K562 (cell line): Measurements from ENCODE around the gene SRGAP2C. TPM values are rescaled to one million over a fixed set of nuclear protein-coding genes. Genes with fewer than 3 reads are reported as not detected.

Experiments used
- ATAC-seq: fragments of 200-7000 bp; cut with Tn5 transposase; 3 replicates; pipeline ENCODE4 v1.9.1; 2020; ENCODE audit warnings: moderate library complexity
- BruUV-seq: library from RNA; stranded (reverse); fragments of 400-500 nt; replicated peaks from 2 replicates; lab custom pipeline; 2021; lab: Mats Ljungman, UMichigan
- CTCF ChIA-PET: fragments of 300-600 bp; formaldehyde crosslinking; extraction: SDS; loops from one replicate; lab custom pipeline; 2021; ENCODE audit warnings: low intra/inter-chr PET ratio; lab: Yijun Ruan, JAX
- POLR2A ChIA-PET: fragments of 300-600, 350-650 bp; sonication (Branson Sonifier 250); formaldehyde crosslinking; extraction: SDS; loops from one replicate; lab custom pipeline; 2021; ENCODE audit warnings: antibody characterized with exemption, inconsistent platforms; lab: Yijun Ruan, JAX
- DNase-seq, 4 experiments: peaks; one replicate each; pipeline versions ENCODE4 v3.0.0 to v3.0.0-alpha.2; 2011 to 2018; ENCODE audit warnings: low spot score in 3 of 4, mixed read lengths in 3 of 4; ENCODE audit errors: extremely low read depth in 1 of 4
- FAIRE-seq: peaks from 2 replicates; lab custom pipeline; 2011; peaks lifted over from hg19 to GRCh38; lab: Jason Lieb, UNC
- H2AFZ ChIP-seq: 2 replicates; pipeline ENCODE4 v1.6.0; 2011; ENCODE audit warnings: low read depth, low read length, control low read depth, inconsistent platforms
- H3K27ac ChIP-seq: fragments of 200-600 bp; 3 replicates; pipeline ENCODE4 v1.8.0; 2011; ENCODE audit warnings: low read depth, mild to moderate bottlenecking, control low read depth, inconsistent platforms, low read length, moderate library complexity, mixed read lengths; ENCODE audit errors: extremely low read depth
- H3K27me3 ChIP-seq, 2 experiments: fragments of 300-600 bp in 1 of 2; 2 replicates in 1 of 2; 3 replicates in 1 of 2; pipeline versions ENCODE4 v1.6.0 to v1.8.0; 2011; ENCODE audit warnings: inconsistent platforms in 2 of 2, low read length in 2 of 2, mild to moderate bottlenecking in 1 of 2, mixed read lengths in 1 of 2, moderate library complexity in 1 of 2; ENCODE audit not compliant: control insufficient read depth in 2 of 2, insufficient read depth in 2 of 2
- H3K36me3 ChIP-seq: fragments of 300-600 bp; 3 replicates; pipeline ENCODE4 v1.8.0; 2011; ENCODE audit warnings: mild to moderate bottlenecking, low read length, inconsistent platforms; ENCODE audit not compliant: control insufficient read depth, insufficient read depth
- H3K4me1 ChIP-seq, 2 experiments: fragments of 200-600 bp in 1 of 2; replicated peaks in 1 of 2; 2 replicates in 1 of 2; 3 replicates in 1 of 2; pipeline versions ENCODE4 v1.5.1 to v1.8.0; 2011; ENCODE audit warnings: inconsistent platforms in 2 of 2, low read length in 2 of 2, mild to moderate bottlenecking in 1 of 2, mixed read lengths in 1 of 2, moderate library complexity in 1 of 2; ENCODE audit not compliant: control insufficient read depth in 2 of 2, insufficient read depth in 2 of 2
- H3K4me2 ChIP-seq: 2 replicates; pipeline ENCODE4 v1.6.1; 2011; ENCODE audit warnings: low read length, control low read depth, inconsistent platforms, mixed read lengths; ENCODE audit not compliant: insufficient read depth
- H3K4me3 ChIP-seq: fragments of 200-600 bp; sonication (generic), shearing (Covaris generic); 2 replicates; pipeline ENCODE4 v1.5.1; 2016; ENCODE audit warnings: control low read depth, inconsistent platforms
- H3K79me2 ChIP-seq: fragments of 200-600 bp; 3 replicates; pipeline ENCODE4 v1.8.0; 2011; ENCODE audit warnings: low read length, inconsistent platforms; ENCODE audit not compliant: control insufficient read depth, insufficient read depth
- H3K9ac ChIP-seq, 2 experiments: 2 replicates each; pipeline versions ENCODE4 v1.6.0 to v1.6.1; 2011; ENCODE audit warnings: low read depth in 2 of 2, low read length in 2 of 2, control low read depth in 1 of 2, inconsistent platforms in 1 of 2, mild to moderate bottlenecking in 1 of 2, mixed read lengths in 1 of 2; ENCODE audit not compliant: insufficient read depth in 1 of 2
- H3K9me1 ChIP-seq: one replicate; pipeline ENCODE4 v1.6.0; 2011; ENCODE audit warnings: inconsistent platforms, mild to moderate bottlenecking, low read length, moderate library complexity; ENCODE audit not compliant: control insufficient read depth, insufficient read depth
- H3K9me3 ChIP-seq: replicated peaks from 2 replicates; pipeline ENCODE4 v1.5.1; 2011; ENCODE audit warnings: low read depth, low read length, inconsistent platforms; ENCODE audit not compliant: control insufficient read depth, insufficient read depth
- H4K20me1 ChIP-seq: replicated peaks from 2 replicates; pipeline ENCODE4 v1.6.1; 2011; ENCODE audit warnings: low read length, inconsistent platforms, mixed read lengths; ENCODE audit not compliant: control insufficient read depth, insufficient read depth
- CC2D1A ChIP-seq: fragments of 450-650 bp; IDR thresholded peaks from 2 replicates; pipeline ENCODE4 v1.6.1; 2017; ENCODE audit warnings: mild to moderate bottlenecking
- KDM1A ChIP-seq, 2 experiments: fragments of 450-650 bp; IDR thresholded peaks; 2 replicates each; pipeline ENCODE4 v1.6.1; 2016; ENCODE audit warnings: mild to moderate bottlenecking in 2 of 2
- MBD2 ChIP-seq: sonication (generic); IDR thresholded peaks from 2 replicates; pipeline ENCODE4 v1.6.1; 2016; ENCODE audit warnings: low read depth, borderline replicate concordance
- MEF2A ChIP-seq: IDR thresholded peaks from 2 replicates; pipeline ENCODE4 v1.6.1; 2011; ENCODE audit warnings: low read depth, mild to moderate bottlenecking, low read length, moderate library complexity; ENCODE audit not compliant: control insufficient read depth
- NBN ChIP-seq: fragments of 450-650 bp; IDR thresholded peaks from 2 replicates; pipeline ENCODE4 v1.6.1; 2016; ENCODE audit warnings: low read depth, mild to moderate bottlenecking
- THRAP3 ChIP-seq: fragments of 450-650 bp; IDR thresholded peaks from 2 replicates; pipeline ENCODE4 v1.6.1; 2016; ENCODE audit warnings: mild to moderate bottlenecking, inconsistent platforms, borderline replicate concordance
- ZNF444 ChIP-seq: fragments of 250-450 bp; sonication (Bioruptor Pico); IDR thresholded peaks from 2 replicates; pipeline ENCODE4 v1.4.0; 2020; ENCODE audit warnings: mild to moderate bottlenecking, moderate library complexity
- WGBS: fragments of 100-300 bp; shearing (Covaris generic); methylation state at CpG from one replicate; pipeline ENCODE4 v1.1.6; 2016; ENCODE audit warnings: low coverage, mixed read lengths; ENCODE audit not compliant: insufficient coverage; ENCODE audit errors: missing lambda C conversion rate; 5-methylcytosine and 5-hydroxymethylcytosine counted together
- in situ Hi-C: fragments of 300-500 bp; cut with MboI; formaldehyde crosslinking; loops from 4 replicates; pipeline ENCODE4 v1.15.0; 2018; ENCODE audit warnings: inconsistent platforms, mixed read lengths
- intact Hi-C: fragments of 100-400 bp; cut with micrococcal nuclease; formaldehyde crosslinking; loops from 2 replicates; pipeline ENCODE4 v1.14.2; 2022
- polyA plus RNA-seq, 8 experiments: library from polyadenylated mRNA; depleted of rRNA in 4 of 8; stranded (reverse) in 5 of 8; unstranded in 3 of 8; fragments of >200 nt; fragmentation: Nextera tagmentation in 2 of 8; fragmentation: Illumina TruSeq in 1 of 8; extraction: Ambion mirVana in 2 of 8; extraction: Trizol in 1 of 8; gene quantifications; 2 replicates each; pipeline versions ENCODE4 v1.2.1 to v1.2.3, GENCODE V29; 2011 to 2014; ENCODE audit warnings: inconsistent platforms in 1 of 8, missing spikeins in 1 of 8
- total RNA-seq, 7 experiments: library from RNA; depleted of rRNA in 6 of 7; stranded (reverse); fragments of >200 nt in 6 of 7; fragmentation: Illumina TruSeq in 2 of 7; extraction: Trizol in 2 of 7; gene quantifications; 2 replicates each; pipeline versions ENCODE4 v1.2.1 to v1.2.3, GENCODE V29; 2011 to 2021; ENCODE audit warnings: low replicate concordance in 1 of 7
- TF ChIP-seq, protein P1 (sequence below): fragments of 450-650 bp; IDR thresholded peaks from 2 replicates; pipeline ENCODE4 v1.6.1; 2016
- TF ChIP-seq, protein P2 (sequence below): fragments of 450-650 bp; conservative IDR thresholded peaks from 2 replicates; pipeline ENCODE4 v1.6.1; 2016; ENCODE audit warnings: missing genetic modification characterization, low read depth, mild to moderate bottlenecking, control low read depth, missing compliant biosample characterization
- TF ChIP-seq, protein P3 (sequence below): IDR thresholded peaks from 2 replicates; pipeline ENCODE4 v1.6.1; 2016; ENCODE audit warnings: missing genetic modification characterization, missing compliant biosample characterization
- TF ChIP-seq, protein P4 (sequence below), 2 experiments: fragments of 450-650 bp; IDR thresholded peaks; 2 replicates each; pipeline ENCODE4 v1.6.1; 2018; ENCODE audit warnings: mild to moderate bottlenecking in 2 of 2, low read depth in 1 of 2; ENCODE audit not compliant: partially characterized antibody in 2 of 2

Gene SRGAP2C
- total and polyA plus RNA-seq, 9 of the 15 experiments (the other 6 are each of a cell fraction or from before 2014, with no cell fraction given), result 5.0 to 21.1 (median 7.7) TPM

DNA sequence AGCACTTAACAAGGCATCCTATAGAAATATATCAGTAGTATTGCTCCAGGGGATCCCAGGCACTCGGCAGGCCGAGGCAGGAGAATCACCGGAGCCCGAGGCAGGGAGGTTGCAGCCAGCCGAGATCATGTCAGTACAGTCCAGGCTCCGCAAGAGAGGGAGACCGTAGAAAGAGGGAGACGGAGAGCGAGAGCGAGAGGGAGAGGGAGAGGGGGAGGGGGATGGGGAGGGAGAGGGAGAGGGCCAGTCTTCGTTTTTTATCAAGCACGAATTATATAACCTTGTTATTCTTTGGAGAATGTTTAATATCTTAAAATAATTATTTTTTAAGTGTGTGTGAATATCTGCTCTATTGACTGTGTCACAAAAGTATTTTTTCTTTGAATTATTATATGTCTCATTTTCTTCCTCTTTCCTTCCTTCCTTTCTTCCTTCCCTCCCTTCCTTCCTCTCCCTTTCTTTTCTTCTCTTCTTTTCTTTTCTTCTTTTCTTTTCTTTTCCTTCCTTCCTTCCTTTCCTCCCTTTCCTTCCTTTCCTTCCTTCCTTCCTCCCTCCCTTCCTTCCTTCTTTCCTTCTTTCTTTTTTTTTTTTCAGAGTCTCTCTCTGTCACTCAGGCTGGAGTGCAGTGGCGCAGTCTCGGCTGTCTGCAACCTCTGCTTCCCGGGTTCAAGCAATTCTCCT lies 233.7 kb downstream of the SRGAP2C start:
- BruUV-seq, result no TSS peak
- no peak overlapping the region for H2AFZ ChIP-seq
- FAIRE-seq, result no peak
- 3% methylated on average over 9 of the region's 15 CpGs for WGBS
- H3K4me1 ChIP-seq, result no peaks in the 10 kb centered on the region
- H4K20me1 ChIP-seq, result no peaks in the 10 kb centered on the region
- H3K4me3 ChIP-seq, result no peak overlapping the region
- ChIA-PET CTCF (no interaction called here), POLR2A (no interaction called here)
- no peak overlapping the region for H3K4me2 ChIP-seq
- no peaks in the 10 kb centered on the region for H3K36me3 ChIP-seq
- in situ Hi-C loops (no loop called here), intact Hi-C loops (no loop called here)
- TF ChIP-seq, protein P1, sequence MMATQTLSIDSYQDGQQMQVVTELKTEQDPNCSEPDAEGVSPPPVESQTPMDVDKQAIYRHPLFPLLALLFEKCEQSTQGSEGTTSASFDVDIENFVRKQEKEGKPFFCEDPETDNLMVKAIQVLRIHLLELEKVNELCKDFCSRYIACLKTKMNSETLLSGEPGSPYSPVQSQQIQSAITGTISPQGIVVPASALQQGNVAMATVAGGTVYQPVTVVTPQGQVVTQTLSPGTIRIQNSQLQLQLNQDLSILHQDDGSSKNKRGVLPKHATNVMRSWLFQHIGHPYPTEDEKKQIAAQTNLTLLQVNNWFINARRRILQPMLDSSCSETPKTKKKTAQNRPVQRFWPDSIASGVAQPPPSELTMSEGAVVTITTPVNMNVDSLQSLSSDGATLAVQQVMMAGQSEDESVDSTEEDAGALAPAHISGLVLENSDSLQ, result peak; percentile 52; the same call in 1 of the 2 replicates
- TF ChIP-seq MEF2A (no peak), ZNF444 (CRISPR knock-in tag) (peak; percentile 74; the same call in 1 of the 2 replicates), CC2D1A (no peak), THRAP3 (no peak), MBD2 (no peak), KDM1A (IDR thresholded peaks at IDR 0.05) (peak in 1 of 2 experiments; percentile 88; a peak in 2 of 4 replicates), NBN (peak; percentile 24; the same call in 1 of the 2 replicates)
- TF ChIP-seq, protein P2, sequence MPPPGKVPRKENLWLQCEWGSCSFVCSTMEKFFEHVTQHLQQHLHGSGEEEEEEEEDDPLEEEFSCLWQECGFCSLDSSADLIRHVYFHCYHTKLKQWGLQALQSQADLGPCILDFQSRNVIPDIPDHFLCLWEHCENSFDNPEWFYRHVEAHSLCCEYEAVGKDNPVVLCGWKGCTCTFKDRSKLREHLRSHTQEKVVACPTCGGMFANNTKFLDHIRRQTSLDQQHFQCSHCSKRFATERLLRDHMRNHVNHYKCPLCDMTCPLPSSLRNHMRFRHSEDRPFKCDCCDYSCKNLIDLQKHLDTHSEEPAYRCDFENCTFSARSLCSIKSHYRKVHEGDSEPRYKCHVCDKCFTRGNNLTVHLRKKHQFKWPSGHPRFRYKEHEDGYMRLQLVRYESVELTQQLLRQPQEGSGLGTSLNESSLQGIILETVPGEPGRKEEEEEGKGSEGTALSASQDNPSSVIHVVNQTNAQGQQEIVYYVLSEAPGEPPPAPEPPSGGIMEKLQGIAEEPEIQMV (tag), result 0 out of 2 replicates have a peak, but pooled peaks have one; percentile 50
- TF ChIP-seq, protein P3, sequence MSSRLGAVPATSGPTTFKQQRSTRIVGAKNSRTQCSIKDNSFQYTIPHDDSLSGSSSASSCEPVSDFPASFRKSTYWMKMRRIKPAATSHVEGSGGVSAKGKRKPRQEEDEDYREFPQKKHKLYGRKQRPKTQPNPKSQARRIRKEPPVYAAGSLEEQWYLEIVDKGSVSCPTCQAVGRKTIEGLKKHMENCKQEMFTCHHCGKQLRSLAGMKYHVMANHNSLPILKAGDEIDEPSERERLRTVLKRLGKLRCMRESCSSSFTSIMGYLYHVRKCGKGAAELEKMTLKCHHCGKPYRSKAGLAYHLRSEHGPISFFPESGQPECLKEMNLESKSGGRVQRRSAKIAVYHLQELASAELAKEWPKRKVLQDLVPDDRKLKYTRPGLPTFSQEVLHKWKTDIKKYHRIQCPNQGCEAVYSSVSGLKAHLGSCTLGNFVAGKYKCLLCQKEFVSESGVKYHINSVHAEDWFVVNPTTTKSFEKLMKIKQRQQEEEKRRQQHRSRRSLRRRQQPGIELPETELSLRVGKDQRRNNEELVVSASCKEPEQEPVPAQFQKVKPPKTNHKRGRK (tag), result peak; percentile 99
- TF ChIP-seq, protein P4, sequence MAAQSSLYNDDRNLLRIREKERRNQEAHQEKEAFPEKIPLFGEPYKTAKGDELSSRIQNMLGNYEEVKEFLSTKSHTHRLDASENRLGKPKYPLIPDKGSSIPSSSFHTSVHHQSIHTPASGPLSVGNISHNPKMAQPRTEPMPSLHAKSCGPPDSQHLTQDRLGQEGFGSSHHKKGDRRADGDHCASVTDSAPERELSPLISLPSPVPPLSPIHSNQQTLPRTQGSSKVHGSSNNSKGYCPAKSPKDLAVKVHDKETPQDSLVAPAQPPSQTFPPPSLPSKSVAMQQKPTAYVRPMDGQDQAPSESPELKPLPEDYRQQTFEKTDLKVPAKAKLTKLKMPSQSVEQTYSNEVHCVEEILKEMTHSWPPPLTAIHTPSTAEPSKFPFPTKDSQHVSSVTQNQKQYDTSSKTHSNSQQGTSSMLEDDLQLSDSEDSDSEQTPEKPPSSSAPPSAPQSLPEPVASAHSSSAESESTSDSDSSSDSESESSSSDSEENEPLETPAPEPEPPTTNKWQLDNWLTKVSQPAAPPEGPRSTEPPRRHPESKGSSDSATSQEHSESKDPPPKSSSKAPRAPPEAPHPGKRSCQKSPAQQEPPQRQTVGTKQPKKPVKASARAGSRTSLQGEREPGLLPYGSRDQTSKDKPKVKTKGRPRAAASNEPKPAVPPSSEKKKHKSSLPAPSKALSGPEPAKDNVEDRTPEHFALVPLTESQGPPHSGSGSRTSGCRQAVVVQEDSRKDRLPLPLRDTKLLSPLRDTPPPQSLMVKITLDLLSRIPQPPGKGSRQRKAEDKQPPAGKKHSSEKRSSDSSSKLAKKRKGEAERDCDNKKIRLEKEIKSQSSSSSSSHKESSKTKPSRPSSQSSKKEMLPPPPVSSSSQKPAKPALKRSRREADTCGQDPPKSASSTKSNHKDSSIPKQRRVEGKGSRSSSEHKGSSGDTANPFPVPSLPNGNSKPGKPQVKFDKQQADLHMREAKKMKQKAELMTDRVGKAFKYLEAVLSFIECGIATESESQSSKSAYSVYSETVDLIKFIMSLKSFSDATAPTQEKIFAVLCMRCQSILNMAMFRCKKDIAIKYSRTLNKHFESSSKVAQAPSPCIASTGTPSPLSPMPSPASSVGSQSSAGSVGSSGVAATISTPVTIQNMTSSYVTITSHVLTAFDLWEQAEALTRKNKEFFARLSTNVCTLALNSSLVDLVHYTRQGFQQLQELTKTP (IDR thresholded peaks at IDR 0.05; ENCODE audit: low read depth in 1 of 2, partially characterized antibody in 2 of 2), result peak in 1 of 2 experiments; percentile 75
- H3K9me1 ChIP-seq, result no peaks in the 10 kb centered on the region
- peak; percentile 69 for ATAC-seq
- no peaks in the 10 kb centered on the region for H3K79me2 ChIP-seq
- H3K27ac ChIP-seq, result no peak overlapping the region
- peaks cover 4 to 7% of the 10 kb centered on the region in 2 experiments; a peak in 3 of 5 replicates for H3K27me3 ChIP-seq
- H3K9me3 ChIP-seq, result no peaks in the 10 kb centered on the region
- DNase-seq, result peak in 1 of 4 experiments; percentile 23
- no peak overlapping the region for H3K9ac ChIP-seq
